Testis (tissue), 2 donors: ENCODE results near the gene SET.

Source experiments
- POLR2A ChIP-seq: fragments of 450-650 bp; IDR thresholded peaks from one replicate; pipeline ENCODE4 v1.6.1; 2017; ENCODE audit warnings: antibody characterized with exemption, mild to moderate bottlenecking, moderate library complexity
- TF ChIP-seq, protein P1 (sequence below), 3 experiments: fragments of 450-650 bp in 2 of 3; fragments of 200-600 bp in 1 of 3; sonication (generic) in 1 of 3; IDR thresholded peaks; one replicate each; pipeline ENCODE4 v1.5.1; 2016 to 2019; ENCODE audit warnings: antibody characterized with exemption in 3 of 3, mild to moderate bottlenecking in 2 of 3, moderate library complexity in 1 of 3

DNA sequence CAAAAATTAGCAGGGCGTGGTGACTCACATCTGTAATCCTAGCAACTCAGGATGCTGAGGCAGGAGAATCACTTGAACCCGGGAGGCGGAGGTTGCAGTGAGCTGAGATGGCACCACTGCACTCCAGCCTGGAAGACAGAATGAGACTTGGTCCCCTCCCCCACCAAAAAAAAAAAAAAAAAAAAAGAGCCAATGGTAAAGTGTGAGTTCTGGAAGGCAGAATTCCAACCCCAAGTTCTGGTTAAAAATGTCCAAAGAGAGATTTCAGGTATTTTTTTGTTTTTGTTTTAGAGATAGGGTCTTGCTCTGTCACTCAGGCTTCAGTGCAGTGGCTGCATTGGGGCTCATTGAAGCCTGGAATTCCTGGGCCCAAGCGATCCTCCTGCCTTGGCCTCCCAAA lies 1.6 kb upstream of the SET start:
- TF ChIP-seq POLR2A = no peak
- TF ChIP-seq, protein P1, sequence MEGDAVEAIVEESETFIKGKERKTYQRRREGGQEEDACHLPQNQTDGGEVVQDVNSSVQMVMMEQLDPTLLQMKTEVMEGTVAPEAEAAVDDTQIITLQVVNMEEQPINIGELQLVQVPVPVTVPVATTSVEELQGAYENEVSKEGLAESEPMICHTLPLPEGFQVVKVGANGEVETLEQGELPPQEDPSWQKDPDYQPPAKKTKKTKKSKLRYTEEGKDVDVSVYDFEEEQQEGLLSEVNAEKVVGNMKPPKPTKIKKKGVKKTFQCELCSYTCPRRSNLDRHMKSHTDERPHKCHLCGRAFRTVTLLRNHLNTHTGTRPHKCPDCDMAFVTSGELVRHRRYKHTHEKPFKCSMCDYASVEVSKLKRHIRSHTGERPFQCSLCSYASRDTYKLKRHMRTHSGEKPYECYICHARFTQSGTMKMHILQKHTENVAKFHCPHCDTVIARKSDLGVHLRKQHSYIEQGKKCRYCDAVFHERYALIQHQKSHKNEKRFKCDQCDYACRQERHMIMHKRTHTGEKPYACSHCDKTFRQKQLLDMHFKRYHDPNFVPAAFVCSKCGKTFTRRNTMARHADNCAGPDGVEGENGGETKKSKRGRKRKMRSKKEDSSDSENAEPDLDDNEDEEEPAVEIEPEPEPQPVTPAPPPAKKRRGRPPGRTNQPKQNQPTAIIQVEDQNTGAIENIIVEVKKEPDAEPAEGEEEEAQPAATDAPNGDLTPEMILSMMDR (IDR thresholded peaks at IDR 0.05) = no peak
